Lower leg skin (tissue), 4 donors: Measurements from ENCODE around the gene NCOR1. TPM values are rescaled to one million over a fixed set of nuclear protein-coding genes. Genes with fewer than 3 reads are reported as not detected.

Experiments used
- DNase-seq, 2 donors: peaks; one replicate each; pipeline ENCODE4 v3.0.0-alpha.2; 2019; ENCODE audit warnings: low spot score in 2 of 2
- H3K4me3 ChIP-seq: fragments of 200-600 bp; sonication (generic); 2 replicates; pipeline ENCODE4 v1.5.1; 2017; ENCODE audit warnings: mild to moderate bottlenecking, low read depth; ENCODE audit not compliant: poor library complexity, severe bottlenecking
- CTCF ChIP-seq, 3 donors: fragments of 450-650 bp; IDR thresholded peaks; one replicate each; pipeline ENCODE4 v1.5.1; 2016; ENCODE audit warnings: antibody characterized with exemption in 3 of 3, mild to moderate bottlenecking in 3 of 3, moderate library complexity in 2 of 3
- POLR2A ChIP-seq, 2 donors: fragments of 450-650 bp; IDR thresholded peaks; one replicate each; pipeline ENCODE4 v1.6.1; 2016 to 2017; ENCODE audit warnings: antibody characterized with exemption in 2 of 2, mild to moderate bottlenecking in 1 of 2, moderate library complexity in 1 of 2
- WGBS, 2 donors: methylation state at CpG; one replicate each; pipeline ENCODE4 v1.1.5; 2018; 5-methylcytosine and 5-hydroxymethylcytosine counted together
- intact Hi-C: fragments of 100-400 bp; cut with DNase I; formaldehyde crosslinking; loops from one replicate; pipeline ENCODE4 v1.15.0; 2023; ENCODE audit warnings: low total_unique reads
- total RNA-seq, 4 donors: library from RNA; depleted of rRNA; stranded (reverse); fragments of >200 nt; gene quantifications; one replicate each; pipeline ENCODE4 v1.1.0, GENCODE V29; 2016

Gene NCOR1
- total RNA-seq, 4 donors from 2014 or later: 84.2 to 161 (median 115) TPM

GRCh38 chr17:16254773-16255400, 39.6 kb upstream of the NCOR1 start:
- H3K4me3 ChIP-seq: no peak overlapping the region
- WGBS, 2 donors: 84 to 87% methylated on average over 9 of the region's 9 CpGs
- intact Hi-C loops: no loop called here
- no peak for DNase-seq
- TF ChIP-seq CTCF (IDR thresholded peaks at IDR 0.05): no peak
- TF ChIP-seq POLR2A (IDR thresholded peaks at IDR 0.05): no peak

GRCh38 chr17:16251556-16251955, 36.2 kb upstream of the NCOR1 start:
- DNase-seq: no peak
- no peak for TF ChIP-seq CTCF (IDR thresholded peaks at IDR 0.05)
- no peak for TF ChIP-seq POLR2A (IDR thresholded peaks at IDR 0.05)
- intact Hi-C loops: no loop called here
- 92 to 93% methylated on average over 1 of the region's 1 CpG for WGBS, 2 donors
- no peak overlapping the region for H3K4me3 ChIP-seq

DNA sequence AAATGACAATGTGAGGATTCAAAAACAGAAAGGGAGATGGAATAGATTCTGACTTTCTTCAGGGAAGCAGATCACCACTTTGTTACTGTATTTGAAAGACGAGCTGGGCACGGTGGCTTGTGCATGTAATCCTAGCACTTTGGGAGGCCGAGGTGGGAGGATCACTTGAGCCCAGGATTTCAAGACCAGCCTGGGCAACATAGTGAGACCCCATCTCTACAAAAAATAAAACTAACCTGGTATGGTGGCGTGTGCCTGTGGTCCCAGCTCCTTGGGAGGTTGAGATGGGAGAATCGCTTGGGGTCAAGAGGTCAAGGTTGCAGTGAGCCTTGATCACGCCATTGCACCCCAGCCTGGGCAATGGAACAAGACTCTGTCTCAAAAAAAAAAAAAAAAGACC, 35.7 kb upstream of the NCOR1 start:
- intact Hi-C loops: no loop called here
- 90 to 94% methylated on average over 6 of the region's 6 CpGs for WGBS, 2 donors

DNA sequence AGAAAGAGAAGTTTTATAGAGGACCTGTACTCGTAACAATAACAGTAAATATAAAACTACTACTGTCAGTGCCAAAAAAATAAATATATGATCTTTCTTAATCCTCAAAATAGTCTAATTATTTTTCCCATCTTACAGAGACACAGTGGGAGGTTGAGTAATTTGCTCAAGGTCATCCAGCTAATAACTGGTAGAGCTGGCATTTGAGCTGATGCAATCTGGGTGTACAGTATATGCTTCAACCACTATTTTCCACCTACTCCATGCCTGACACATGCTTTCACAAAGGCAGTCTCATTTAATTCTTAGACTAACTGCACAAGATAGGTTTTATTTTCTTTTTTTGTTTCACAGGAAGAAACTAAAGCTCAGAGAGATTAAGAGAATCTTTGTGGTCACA, 35.3 kb upstream of the NCOR1 start:
- DNase-seq: no peak
- intact Hi-C loops: no loop called here
- WGBS, 2 donors: 94% methylated on average over 1 of the region's 1 CpG
- TF ChIP-seq CTCF (IDR thresholded peaks at IDR 0.05) (no peak), POLR2A (IDR thresholded peaks at IDR 0.05) (no peak)
- no peak overlapping the region for H3K4me3 ChIP-seq

More for the DNA sequence above, 35.7 kb upstream of the NCOR1 start:
- no peak for TF ChIP-seq CTCF (IDR thresholded peaks at IDR 0.05)
- no peak for TF ChIP-seq POLR2A (IDR thresholded peaks at IDR 0.05)
- no peak for DNase-seq
- H3K4me3 ChIP-seq: no peak overlapping the region

- intact Hi-C loops: no loop called here
- no peak overlapping the region for H3K4me3 ChIP-seq
- 77 to 94% methylated on average over 7 of the region's 7 CpGs for WGBS, 2 donors
- no peak for DNase-seq
- TF ChIP-seq CTCF (IDR thresholded peaks at IDR 0.05) (no peak), POLR2A (IDR thresholded peaks at IDR 0.05) (no peak)
These were observed 32.3 kb upstream of the NCOR1 start for GRCh38 chr17:16247586-16247984.
